NCI-H345 treated with DMSO at 0.1 percent for 48 hours (cell line): ENCODE data around the gene MAJIN.

Source experiments
- DNase-seq: peaks from one replicate; lab custom pipeline; 2025; ENCODE audit not compliant: unreplicated experiment; lab: John Stamatoyannopoulos, UW

MAJIN gene

GRCh38 chr11:64933213-64933934 lies 38.5 kb downstream of the MAJIN start:
- DNase-seq, result no peak

GRCh38 chr11:64932324-64932723 lies 39.6 kb downstream of the MAJIN start:
- no peak for DNase-seq

DNA sequence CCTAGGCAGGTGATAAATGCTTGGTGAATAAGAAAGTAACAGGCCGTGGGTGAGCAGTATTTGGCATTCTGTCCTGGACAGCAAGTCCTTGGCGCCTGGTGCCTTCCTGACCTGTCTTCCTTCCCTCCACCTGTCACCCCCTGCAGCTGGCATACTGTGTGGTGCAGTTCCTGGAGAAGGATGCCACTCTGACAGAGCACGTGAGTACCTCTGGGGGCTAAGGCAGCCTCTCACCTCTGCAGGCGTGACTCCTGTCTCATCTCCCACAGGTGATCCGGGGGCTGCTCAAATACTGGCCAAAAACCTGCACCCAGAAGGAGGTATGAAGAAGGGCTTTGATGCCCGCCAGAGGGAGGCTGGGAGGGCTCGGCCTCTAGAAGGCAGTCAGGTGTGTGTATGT lies 40.6 kb downstream of the MAJIN start:
- no peak for DNase-seq

DNA sequence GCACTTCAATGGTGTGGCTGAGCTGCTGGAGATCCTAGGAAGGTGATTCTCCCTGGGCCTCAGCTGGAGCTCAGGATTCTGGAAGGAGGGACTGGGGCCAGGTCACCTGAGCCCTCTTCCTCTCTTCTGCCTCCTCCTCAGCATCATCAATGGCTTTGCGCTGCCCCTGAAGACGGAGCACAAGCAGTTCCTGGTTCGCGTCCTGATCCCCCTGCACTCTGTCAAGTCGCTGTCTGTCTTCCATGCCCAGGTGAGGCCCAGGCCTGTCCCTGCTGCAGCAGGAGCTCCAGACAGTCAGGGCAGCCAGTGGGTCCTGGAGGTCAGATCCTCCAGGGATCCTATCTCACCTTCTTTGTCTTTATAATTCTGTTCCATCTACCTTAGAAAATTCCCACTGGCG lies 41.6 kb downstream of the MAJIN start:
- no peak for DNase-seq

GRCh38 chr11:64929625-64930024 lies 42.3 kb downstream of the MAJIN start:
- DNase-seq, result no peak

DNA sequence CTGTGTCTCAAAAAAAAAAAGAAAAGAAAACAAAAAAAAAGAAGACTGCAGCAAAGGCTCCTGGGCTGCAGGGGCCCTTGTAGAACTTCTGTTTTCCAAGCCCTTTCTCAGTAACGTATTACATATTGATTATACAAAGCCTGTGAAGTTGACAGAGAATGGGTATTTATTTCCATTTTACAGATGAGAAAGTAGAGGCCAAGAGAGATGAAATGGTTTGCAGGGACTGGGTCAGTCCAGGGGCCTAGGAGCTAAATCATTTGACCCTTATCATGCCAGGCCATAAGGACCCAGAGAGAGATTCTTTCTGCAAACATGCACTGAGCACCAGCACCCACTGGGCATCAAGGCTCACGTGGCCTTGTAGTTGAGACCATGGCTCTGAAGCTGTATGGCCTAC lies 43.0 kb downstream of the MAJIN start:
- no peak for DNase-seq

- no peak for DNase-seq
Observed at GRCh38 chr11:64926689-64927088, 45.2 kb downstream of the MAJIN start.

DNA sequence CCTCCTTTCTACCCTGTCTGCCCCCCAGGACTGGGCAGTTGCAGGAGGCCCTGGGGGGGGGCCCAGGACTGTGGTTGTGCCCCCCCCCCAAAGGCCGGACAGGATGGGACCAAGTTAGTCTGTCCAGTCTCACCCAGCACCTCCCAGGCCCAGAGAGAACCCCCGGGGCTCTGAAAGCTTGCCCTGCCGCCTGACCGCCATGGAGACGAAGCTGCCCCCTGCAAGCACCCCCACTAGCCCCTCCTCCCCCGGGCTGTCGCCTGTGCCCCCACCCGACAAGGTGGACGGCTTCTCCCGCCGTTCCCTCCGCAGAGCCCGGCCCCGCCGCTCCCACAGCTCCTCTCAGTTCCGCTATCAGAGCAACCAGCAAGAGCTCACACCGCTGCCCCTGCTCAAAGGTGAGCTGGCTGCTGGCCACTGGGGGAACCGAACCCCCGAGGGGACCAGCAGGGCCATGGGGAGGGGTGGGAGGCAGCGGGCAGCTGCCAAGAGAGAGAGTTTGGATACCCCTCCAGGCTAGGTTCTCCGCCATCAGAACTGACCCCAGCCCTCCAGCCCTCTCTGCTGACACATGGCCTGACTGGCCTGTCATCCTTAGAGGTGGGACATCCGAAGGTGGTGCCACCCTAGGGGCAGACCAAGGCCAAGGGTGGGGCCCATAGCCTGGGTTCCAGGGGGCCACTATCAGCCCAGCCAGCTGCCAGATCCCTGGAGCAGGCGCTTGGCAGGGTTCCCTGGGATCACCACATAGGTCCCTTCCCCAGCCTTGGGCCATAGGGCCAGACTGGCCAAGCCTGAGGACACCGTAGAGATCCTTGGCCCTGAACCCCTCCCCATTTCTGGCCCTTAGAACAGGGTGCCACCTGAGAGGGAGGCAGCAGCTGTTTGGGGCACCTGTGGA lies 46.1 kb downstream of the MAJIN start:
- DNase-seq, result no peak

DNA sequence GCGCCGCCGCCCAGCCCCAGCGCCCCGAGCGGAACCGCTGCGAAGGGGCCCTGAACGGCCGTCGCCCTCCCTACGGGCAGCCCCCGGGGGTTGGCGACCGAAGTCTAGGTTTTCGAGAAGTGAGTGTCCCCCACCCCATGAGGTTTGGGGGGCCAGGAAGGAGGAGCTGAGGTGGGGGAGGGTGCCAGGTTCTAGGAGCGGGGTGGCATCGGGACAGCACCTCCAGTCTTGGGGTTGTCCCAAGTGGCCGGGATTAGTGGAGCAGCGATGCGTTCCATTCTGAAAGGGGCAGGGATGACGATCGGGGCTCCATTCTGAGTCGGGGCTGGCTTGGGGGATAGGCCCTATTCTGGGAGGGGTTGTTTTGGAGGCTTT lies 47.0 kb downstream of the MAJIN start:
- no peak for DNase-seq

DNA sequence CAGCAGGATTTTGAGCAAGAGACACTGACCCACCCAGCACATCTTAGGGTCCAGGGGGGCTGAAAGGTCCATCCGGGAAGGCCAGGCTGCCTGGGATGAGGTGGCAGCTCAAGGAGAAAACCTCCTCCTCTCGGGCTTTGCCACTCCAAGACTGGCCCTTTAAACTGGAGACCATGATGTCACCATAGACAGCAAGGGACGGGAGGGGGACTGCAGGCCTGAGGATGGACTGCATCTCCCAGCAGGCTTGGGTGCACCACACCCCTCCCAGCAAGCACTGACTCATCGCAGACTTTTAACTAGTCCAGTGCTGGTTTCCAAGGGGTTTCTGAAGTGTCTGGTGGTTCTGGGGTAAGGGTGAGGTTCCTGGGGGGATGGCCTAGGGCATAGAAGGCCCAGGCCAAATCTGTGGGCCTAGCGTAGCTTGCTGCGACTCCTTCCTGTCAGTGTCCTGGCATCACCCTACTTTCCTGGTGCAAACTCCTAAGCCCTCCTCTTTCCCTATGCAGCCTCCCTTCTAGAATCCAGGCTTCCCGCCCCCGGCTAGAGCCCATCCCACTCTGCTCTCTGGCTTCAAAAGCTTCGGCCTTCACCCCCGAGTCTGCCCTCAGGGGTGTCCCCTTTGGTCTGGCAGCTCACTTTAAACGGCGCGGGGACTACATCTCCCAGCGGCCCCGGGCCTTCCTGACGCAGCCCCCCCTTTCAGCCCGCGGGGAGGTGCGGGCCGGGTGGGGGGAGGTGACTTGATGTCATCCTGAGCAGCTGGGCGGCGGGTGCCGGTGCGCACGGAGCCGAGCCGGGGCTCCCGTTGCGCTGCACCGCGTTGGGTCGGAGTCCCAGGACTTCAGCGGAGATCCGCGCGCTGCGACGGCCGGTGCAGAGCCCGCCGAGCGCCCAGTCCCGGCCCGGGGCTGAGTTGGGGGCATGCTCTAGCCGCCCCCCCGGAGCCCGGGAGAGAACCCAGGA lies 47.7 kb downstream of the MAJIN start, which contains the start of gene PPP2R5B:
TSS of gene PPP2R5B (plus strand) at position 746 of the 966 bp plus-strand sequence. CDS start 1,046 bp downstream, outside the sequence.
- DNase-seq, result peak; percentile 73

- no peak for DNase-seq
Observed at GRCh38 chr11:64923151-64923661, 48.7 kb downstream of the MAJIN start.

GRCh38 chr11:64921384-64921783 lies 50.5 kb downstream of the MAJIN start:
- DNase-seq, result no peak

DNA sequence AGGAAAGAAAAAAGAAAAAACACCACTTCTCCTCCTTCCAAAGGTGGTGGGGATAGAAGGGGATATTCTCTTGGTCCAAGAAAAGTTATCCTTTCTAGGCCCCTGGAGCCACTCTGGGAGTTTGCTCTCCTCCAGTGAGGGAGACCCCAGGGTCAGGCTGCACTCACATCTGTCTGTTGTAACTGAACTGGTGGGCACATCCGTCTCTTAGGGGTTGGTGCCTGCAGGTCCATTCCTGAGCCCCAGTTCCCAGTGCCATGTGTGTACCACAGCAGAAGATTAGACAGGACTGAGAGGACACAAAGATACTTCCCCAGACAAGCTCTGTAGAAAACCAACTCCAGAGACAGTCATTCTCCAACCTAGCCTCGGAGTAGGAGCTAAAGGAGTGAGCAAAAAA lies 51.8 kb downstream of the MAJIN start:
- no peak for DNase-seq

- no peak for DNase-seq
Observed at GRCh38 chr11:64919627-64920026, 52.3 kb downstream of the MAJIN start.

DNA sequence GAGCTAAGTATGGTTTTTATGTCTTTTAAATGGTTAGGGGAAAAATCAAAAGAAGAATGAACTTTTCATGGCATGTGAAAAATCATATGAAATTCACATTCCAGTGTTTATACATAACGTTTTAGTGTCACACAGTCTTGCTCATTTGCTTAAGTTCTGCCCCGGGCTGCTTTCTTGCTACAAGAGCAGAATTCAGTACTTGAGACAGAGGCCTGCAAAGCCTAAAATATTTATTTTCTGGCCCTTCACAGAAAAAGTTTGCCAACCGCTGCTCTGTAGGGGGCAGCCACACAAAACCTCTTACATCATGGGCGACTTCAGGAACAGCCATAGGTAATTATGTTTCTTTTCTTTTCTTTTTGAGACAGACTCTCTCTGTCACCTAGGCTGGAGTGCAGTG lies 53.9 kb downstream of the MAJIN start:
- no peak for DNase-seq

GRCh38 chr11:64917663-64917995 lies 54.3 kb downstream of the MAJIN start:
- DNase-seq, result no peak

DNA sequence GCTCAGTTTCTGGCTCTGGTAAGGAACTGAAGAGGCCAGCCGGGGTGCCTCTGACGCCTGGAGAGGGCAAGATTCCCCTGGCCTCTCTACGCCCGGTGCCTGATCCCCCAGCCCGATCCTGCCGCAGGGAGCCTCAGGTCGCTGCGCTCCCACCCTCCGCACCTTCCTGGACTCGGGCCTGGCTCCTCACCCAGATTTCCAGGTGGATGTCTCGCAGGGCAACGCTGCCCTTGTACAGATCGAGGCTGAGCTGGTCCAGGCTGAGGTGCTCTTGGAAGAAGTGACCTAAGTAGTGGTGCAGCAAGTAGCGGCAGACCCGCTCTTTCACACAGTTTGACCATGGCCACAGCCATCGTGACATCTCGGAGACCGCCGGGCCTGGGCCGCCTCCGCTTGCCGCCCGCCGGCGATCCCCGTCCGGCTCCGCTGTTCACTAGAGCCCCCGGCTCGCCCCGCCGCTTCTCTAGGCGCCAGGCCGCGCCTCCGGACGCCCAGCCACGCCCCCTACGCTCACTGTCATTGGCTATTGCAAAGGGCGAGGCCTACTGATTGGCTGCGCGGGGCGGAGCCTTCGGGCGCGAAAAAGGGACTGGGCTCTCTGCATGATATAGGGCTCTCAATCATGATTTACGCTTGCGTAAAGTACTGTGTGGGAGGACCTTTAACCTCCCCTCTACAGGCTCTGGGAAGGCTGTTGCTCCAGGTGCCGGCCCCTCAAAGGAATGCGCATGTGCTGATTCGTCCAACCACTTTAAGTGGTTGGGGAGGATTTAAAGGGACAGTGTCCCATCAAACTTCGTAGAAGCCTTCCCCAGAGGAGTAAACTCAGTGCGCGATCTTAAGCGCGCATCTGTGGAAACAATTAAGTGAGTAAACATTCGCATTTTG lies 54.9 kb downstream of the MAJIN start, which contains the start of gene ATG2A:
TSS of gene ATG2A (minus strand) at position 435 of the 888 bp plus-strand sequence. CDS start at position 361, 74 bp downstream.
- peak; percentile 98 for DNase-seq

DNA sequence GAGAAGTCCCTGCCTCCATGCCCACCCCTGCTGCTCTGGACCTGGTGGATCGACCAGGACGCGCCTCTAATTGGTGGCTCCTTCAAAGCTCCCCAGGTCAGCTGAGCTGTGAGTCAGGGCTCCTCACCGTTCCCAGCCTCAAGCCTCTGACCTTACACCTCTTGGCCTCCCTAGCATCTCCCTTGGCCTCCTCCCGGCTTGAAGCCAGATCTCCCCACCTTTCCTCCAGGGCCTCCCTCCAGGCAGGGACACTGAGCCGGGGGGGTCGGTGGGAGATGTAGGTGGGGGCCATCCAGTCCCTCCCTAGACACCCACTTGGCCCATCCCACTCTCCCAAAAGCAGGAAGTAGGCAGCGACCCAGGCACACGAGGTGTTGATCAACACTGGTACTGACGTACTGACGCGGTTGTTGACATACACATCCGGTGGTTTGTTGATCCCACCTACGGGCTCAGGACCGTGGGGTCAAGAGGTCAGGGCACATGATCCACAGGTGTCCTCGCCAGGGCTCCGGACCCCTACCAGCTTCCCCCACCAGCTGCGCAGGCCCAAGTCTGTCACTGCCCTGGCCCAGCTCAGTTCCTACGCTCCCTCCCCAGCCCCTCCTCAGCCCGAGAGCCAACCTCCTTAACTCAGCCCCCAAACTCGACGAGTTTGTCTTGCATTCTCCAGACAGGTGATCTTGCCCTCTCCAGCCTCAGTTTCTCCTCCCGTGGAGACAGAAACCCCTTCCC lies 55.7 kb downstream of the MAJIN start:
- DNase-seq, result no peak

DNA sequence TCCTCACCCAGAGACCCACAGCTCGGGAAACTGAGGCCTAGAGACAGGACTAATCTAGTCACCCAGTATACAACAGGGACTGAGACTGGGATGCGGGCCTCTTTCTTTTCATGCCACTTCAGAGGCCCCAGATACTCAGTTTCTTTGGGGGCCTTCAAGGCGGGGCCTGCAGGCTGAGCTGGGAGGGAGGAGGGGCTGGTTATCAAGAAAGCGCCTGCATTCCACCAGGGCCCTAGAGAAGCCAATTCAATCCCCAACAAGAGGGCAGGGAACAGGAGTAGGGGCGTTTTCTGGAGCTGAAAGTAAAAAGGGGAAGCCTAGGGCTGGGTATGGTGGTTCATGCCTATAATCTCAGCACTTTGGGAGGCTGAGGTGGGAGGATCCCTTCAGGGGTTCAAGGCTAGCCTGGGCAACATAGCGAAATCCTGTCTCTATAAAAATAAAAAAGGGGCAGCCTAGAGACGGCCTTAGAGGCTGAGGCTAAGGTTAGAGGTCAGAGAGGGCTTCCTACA lies 56.5 kb downstream of the MAJIN start:
- no peak for DNase-seq
